Measurements from ENCODE around the gene MEGF9.
"Not testable (repeated sequence)": the region's sequence is repeated elsewhere in the genome, so short reads cannot be mapped to it uniquely, and the experiment has no call there.

The MEGF9 gene

DNA sequence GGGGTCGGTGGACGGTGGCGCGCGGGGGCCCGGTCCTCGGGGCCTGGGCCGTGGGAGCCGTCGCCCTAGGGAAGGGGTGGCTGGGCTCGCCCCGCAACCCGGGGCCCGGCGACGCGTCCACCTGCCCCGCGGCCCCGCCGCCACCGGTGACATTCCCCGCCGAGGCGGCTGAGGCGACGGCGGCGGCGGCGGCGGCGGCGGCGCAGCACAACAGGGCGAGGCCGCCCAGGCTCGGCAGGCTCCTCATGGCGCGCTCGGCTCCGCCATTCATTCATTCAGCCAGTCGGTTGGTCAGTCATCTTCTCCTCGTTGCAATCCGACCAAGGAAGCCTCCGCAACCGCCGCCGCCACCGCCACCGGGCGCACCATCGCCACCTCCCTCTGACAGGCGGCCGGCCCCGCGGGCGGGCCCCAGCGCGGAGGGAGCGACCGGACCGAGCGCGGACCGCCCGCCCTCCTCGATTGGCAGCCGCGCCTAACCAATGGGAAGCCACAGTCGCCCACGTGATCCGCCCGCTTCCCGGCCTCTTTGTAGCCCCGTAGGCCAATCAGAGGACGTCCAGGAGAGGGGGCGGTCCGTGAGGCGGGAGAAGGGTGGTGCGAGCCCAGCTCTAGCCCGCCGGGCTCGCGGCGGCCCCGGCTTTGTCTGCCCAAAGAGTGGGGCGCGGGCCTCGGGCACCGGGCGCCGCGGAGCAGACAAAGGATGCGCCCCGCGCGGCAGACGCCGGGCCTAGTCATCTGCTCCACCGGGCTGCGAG, at the start of gene MEGF9:
Gene MEGF9 (minus strand): TSS at position 383 of the 758 bp plus-strand sequence. CDS start 112 bp downstream, at position 271.
- peak; percentile 94 for DNase-seq (ENCODE audit: low read depth)

DNA sequence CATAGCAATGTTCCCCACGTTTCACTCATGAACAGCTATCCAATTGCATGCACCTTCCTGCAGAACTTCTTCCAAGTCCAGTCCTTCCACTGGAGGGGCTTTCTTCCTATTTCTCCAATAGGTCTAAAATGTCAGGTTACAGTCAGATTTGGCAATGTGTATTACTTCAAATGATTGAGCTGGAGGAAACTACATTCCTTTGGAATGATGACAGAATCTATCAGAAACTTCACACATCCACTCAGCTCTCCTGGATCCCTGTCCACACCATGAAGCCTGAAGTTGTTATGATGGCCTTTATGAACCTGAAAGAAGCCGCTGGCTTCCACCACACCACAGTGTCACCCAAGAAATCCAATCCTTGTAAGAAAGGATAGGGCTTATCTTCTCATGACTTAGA, 46.7 kb upstream of the MEGF9 start:
- DNase-seq (ENCODE audit: low read depth) = no peak

DNA sequence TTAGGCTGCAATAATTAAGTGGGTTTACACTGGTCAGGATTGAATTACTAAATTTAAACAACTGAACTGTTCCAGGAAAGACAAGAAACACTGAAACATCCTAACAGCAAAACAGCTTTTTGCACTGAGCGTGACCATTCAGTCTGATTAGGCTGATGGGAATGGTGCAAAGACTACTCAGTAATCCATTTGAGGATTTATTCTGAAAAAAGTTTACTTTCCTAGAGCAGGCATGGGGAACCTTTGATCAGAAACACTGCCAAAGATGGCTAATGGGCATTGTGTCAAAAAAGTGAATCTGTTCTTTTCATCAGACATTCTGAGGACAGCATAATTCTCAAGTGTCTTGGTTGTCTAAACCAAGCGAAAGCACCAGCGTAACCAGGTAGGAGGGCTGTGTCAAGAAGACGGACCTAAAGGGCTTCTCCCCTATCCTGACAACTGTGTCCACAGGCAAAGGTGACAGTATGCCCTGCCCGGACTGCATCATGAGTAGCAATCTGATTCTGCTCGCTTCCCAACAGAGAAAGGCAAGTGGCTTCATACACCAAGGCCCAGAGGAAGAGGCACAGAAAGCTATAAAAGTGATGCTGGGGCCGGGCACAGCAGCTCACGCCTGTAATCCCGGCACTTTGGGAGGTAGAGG, 45.6 kb upstream of the MEGF9 start:
- no peak for DNase-seq (ENCODE audit: low read depth)

DNA sequence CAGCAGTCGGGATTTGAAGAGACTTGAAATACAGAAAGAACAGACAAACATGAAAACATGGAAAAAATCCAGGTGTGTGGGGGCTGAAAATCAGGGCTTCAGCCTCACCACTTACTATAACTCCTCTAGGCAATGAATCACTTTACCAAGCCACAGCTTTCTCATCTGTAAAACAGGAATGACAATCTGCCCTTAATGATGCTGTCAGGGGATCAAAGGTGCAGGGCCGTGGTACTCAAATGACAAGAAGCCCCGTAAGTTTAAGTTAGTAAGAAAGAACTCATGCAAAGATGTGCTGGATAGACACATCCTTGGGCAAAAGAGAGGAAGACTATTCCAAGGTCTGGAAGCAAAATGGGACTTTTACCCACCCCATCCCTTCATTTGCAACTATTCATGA, 44.3 kb upstream of the MEGF9 start:
- no peak for DNase-seq (ENCODE audit: low read depth)

DNA sequence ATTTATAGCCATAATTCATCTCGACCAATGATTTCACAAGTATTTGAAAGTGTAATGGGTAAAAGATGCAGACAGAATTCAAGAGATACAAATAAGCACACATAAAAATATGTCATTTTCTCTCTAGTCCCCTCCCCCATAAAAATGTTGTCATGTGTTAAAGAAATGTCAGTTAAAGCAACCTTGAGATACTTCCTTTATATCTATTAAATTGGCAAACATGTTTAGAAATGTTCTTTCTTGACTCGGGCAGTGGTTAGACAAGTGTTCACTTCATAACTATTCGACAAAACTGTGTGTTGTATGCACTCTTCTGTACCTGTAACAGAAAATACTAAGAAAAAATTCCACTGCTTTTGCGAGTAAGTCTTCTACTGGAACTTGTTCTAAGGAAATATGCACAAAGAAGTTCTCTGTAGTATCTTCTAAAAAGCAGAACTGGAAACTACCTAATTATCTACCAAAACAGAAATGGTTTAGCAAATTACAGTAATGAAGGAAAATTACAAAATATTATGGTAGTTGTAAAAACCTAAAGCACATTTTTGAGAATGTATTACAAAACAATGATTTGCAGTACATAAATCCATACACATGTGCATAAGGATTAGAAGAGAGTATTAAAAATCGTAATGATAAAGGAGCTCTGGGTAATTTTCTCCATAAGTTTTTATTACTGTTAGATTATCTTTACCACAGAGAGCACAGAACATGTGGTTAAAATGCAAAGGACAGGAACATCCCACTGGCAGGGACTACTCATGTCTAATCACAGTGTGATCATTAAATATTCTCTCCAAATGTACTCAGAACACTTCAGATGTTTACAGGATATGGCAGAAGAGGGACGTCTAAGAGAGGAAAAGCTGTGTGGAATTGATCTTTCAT, 43.0 kb upstream of the MEGF9 start:
- no peak for DNase-seq (ENCODE audit: low read depth)

DNA sequence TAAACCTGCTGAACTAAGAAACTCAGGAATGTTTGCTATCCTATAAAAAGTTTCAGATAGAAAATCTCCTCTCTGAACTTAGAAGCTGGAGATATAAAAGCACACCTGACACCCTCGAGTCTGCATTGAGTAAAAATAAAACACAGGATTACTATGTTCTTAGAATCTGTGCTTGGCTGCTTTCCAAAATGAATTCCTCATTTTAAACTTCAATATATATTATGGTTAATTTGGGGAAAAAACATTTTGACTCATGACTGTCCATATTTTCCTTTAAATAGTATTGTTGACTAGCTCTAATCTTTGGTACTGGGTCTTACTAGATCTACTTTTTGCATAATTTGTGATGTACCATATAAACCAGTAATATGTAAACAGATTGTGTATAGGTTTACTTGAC, 42.3 kb upstream of the MEGF9 start:
- no peak for DNase-seq (ENCODE audit: low read depth)

DNA sequence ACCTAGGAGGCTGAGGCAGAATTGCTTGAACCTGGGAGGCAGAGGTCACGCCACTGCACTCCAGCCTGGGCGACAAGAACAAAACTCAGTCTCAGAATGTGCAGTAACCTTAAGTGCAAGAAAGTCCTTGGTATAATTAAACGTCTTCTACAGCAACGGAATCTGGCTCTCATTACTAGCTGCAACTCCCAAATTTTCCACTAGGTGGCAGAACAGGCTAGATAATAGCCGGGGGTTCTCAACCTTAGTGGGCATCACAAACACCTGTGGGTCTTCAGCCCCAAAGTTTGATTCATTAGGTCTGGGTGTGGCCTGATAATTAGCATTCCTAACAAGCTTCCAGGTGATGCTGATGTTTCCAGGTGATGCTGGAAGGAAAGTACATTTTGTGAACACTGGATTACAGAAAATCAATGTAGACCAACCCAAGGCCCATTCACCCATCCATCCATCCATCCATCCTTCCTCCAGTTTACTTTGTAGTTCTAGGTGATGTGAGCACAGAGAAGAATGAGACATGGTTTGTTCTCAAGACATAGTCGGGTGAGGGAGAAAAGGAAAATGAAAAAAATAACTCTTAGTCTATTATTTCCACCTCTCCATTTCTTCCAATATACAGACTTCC, 41.7 kb upstream of the MEGF9 start:
- peak; percentile 57 for DNase-seq (ENCODE audit: low read depth)

DNA sequence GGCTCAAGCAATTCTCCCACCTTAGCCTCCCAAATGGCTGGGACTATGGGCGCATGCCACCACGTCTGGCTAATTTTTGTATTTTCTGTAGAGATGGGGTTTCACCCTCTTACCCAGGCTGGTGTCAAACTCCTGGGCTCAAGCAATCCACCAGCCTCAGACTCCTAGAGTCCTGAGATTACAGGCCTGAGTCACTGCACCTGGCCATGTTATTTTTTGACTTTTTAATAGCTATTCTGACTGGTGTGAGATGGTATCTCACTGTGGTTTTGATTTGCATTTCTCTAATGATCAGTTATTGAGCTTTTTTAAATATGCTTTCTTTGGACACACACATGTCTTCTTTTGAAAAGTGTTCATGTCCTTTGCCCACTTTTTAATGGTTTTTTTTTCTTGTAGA, 40.8 kb upstream of the MEGF9 start:
- DNase-seq (ENCODE audit: low read depth) = no peak

DNA sequence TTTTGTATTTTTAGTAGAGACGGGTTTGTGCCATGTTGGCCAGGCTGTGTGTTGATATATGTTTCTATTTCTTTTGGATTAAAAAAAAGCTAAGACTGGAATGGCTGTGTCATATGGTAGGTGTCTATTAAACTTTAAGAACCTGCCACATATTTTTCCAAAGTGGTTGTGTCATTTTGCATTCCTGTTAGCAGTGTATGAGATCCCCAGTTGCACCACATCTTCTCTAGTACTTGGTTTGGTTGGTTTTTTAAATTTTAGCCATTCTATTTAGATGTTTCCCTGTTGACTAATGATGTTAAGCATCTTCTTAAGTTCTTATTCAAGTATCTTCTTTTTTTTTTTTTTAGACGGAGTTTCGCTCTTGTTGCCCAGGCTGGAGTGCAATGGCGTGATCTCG, 36.2 kb upstream of the MEGF9 start:
- DNase-seq (ENCODE audit: low read depth) = no peak

DNA sequence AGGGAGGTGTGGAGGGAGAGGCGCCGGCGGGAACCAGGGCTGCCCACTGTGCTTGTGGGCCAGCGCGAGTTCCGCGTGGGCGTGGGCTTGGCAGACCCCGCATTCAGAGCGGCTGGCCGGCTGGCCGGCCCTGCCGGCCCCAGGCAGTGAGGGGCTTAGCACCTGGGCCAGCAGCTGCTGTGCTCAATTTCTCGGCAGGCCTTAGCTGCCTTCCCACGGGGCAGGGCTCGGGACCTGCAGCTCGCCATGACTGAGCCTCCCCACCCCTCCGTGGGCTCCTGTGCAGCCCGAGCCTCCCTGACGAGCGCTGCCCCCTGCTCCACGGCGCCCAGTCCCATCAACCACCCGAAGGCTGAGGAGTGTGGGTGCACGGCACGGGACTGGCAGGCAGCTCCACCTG, 32.1 kb upstream of the MEGF9 start:
- not testable (repeated sequence) for DNase-seq (ENCODE audit: low read depth)

DNA sequence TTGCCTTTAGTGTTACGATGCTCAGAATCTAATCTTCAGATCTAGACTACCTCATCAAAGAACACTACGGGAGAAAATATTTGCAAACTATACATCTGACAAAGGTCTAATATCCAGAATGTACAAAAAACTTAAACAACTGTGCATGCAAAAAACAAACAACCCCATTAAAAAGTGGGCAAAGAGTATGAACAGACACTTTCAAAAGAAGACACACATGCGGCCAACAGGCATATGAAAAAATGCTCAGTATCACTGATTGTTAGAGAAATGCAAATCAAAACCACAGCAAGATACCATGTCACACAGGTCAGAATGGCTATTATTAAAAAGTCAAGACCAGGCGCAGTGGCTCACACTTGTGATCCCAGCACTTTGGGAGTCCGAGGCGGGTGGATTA, 31.0 kb upstream of the MEGF9 start:
- DNase-seq (ENCODE audit: low read depth) = no peak

DNA sequence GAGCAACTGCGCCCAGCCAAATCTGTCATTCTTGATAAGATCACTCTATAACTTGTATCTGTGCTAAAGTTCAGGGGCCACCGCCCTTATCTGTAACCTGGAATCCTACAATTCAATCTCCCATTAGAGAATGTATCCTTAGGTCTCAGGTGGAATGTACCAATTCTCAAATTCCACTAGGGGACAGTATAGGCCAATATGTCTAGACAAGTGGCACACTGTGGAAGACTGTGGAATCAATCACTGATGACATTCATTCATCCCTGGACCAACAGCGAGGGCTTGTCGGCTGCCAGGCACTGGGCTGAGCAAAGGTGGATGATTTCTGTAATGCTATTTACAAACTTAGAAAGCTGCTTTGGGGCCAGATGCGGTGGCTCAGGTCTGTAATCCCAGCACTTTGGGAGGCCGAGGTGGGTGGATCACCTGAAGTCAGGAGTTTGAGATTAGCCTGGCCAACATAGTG, 28.7 kb upstream of the MEGF9 start:
- no peak for DNase-seq (ENCODE audit: low read depth)

DNA sequence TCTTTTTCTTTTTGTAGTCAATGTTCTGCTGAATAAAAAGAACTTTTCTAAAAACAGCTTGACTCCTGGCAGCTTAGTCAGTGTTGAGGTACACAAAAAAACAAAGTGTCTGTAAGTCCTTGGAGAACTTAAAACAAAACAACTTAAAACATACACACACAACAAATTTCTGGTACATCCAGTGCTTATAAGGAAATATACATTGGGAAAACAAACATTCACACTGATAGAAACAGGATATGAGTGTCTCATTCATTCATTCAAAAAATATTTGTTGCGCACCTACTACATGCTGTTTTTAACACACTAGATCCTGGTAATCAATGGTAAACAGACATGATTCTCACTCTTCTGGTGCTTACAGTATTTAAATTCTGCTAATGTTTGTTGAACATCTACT, 27.4 kb upstream of the MEGF9 start:
- no peak for DNase-seq (ENCODE audit: low read depth)

DNA sequence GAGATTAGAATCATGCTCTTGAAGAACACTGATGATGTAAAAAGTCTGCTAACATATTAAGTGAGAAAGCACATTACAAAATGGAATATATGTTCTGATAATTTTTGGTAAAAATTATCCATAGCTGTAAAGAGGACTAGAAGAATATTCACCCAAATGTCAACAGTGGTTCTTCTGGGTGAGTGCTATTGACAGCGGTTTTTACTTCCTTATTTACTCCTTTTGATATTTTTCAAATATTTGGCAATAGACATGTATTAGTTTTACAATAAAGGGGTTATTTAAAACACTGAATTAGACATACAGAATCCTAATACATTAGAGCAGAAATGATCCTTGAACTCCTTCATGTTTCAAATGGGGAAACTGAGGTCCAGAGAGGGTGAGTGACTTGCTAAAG, 26.9 kb upstream of the MEGF9 start:
- DNase-seq (ENCODE audit: low read depth) = no peak

DNA sequence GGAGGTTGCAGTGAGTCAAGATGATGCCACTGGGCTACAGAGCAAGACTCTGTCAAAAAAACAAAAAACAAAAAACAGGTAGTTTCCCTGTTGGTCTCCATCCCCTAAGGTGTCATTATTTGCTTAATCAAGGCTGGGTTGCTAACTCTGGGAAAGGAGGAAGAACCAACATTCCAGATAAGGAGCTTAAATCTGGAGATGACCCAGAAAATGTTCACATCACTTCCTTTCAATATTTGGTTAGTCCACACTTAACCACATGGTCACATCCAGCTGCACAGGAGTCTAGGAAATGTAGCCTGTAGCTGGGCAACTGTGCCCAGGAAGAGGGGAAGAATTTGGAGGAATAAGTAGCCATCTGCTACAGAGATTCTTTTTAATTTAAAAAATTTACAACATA, 25.9 kb upstream of the MEGF9 start:
- no peak for DNase-seq (ENCODE audit: low read depth)

DNA sequence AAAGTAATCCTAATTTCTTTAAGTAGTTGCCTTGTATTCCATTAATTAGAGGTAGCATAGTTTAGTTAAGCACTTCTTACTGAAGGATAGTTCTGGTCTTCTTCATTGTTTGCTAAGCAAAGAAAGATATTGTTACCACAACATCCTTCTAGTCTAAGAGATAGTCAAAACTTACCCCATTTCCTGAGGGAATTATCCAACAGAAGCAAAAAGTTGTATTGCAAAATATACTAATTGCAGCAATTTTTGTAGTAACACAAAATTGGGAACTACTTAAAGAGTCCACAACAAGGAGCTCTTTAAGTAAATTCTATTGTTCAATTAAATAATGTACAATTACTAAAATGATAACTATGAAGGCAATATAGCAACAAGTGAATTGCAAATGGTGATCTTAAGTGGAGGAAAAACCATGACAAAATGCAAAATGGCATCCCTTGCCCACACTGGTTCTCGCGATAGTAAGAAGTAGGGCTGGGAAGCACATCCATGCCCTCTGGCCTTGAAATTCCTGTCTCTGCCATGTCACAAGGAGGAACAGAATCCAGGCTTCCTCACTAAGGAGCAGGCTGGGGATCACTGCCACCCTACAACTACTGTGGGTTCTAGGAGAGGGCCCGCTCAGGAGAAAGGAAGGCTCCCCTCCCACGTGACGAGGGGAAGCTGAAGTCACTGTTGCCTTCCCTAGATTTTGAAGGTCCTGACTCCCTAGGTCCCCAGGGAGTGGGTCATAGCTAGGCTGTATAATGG, 23.3 kb upstream of the MEGF9 start:
- no peak for DNase-seq (ENCODE audit: low read depth)

DNA sequence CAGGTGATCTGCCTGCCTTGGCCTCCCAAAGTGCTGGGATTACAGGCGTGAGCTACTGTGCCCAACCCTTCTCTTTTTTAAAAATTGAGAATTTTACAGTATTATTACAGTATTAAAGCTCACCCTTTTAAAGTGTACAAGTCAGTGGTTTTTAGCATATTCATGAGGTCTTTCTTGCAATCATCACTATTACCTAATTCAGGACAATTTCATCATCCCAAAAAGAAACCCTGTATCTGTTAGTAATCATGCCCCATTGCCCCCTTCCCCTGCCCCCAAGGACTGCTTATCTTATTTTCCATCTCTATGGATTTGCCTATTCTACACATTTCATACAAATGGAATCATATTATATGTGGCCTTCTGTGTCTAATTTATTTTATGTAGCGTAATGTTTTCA, 22.6 kb upstream of the MEGF9 start:
- DNase-seq (ENCODE audit: low read depth) = no peak

DNA sequence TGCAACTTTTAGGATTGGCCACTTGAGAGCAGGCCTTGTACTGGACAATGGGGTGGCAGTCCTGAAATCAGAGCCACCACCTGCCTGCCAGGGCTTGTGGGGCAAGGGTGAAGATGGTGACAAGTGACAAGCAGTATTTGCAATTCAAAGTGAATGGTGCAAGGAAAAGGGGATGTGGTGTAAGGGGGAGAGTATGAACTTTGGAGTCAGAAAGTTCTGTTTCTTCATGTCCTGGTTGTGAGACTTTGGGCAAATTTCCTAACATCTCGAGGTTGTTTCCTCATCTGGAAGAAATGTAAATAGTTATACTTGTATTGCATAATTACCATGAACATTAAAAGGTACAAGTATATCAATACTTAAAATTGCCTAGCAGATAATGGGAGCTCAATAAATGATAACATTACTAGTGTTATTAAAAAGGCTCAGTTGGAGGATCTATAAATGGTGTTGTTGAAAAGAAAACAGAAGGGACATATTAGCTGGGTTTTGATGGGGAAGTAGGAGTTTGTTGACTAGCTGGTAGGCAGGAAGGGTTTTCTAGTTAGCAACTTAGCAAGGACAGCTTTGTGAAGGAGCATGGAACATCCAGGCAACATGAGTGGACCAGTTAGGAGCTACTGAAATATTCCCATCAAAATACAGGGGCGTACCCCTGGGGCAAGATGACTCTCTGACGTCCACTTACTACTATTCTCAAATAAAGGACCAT, 21.3 kb upstream of the MEGF9 start:
- no peak for DNase-seq (ENCODE audit: low read depth)

DNA sequence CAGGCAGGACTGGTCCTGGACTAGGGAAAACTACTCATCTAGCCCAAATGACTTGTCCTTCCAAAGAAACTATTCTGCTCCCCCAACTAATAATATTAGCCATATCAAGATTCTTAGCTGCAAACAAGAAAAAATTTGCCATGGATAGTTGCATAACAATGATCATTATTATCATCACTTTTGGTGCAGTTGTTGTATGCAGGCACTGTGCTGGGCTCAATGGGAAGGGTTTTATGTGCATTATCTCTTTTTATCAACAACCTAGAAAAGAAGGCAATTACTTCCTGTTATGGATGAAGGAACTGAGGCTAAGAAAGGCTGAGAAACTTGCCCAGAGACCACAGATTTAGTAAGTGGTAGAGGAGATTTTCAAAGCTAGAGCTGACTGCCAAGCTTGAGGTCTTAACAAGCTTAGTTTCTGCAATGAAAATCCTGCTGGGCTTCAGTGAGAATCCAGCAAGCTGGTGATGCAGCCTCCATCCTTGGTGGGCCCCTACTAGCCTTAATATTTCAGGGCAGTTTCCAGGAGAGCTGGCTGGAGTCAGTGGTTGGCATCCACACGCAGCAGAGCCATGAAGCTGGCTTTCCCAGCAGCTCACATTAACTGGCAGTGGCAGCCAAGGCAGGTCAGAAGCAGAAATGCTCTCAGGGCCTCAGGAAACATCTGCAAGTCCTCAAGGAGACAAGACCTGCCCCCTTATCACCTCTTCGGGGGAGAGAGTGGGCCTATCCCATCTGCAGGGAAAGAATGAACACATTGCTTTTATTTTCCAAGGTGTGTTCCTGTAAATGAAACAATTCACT, 20.5 kb upstream of the MEGF9 start:
- no peak for DNase-seq (ENCODE audit: low read depth)

DNA sequence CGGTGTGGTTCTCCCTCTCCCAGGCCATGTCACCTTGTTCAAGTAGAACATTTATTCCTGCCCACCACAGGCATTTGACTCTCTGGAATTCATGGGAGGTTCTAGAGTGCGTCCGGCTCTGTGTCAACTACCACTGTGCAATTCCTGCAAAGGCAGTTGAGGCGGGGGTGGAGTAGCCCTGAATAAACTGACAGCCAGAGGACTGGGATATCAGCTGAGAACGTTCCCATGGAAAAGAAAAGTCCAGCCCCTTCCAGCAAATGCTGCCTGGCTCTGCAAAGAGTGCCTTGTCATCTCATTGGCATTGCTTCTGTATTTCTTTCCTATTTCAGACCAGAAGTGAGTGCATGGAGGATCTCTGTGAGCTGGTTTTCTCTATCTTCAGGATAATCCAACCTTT, 18.9 kb upstream of the MEGF9 start:
- DNase-seq (ENCODE audit: low read depth) = no peak

Measured in stimulated activated CD4-positive, alpha-beta T cell treated with anti-CD3 and anti-CD28 coated beads, Interleukin-2, amount 100 ng/mL, for 4 hours (primary cell).